Omental fat pad (tissue), 4 donors: ENCODE results near the gene GAS6. TPM values are rescaled to one million over a fixed set of nuclear protein-coding genes. Genes with fewer than 3 reads are reported as not detected.

Experiments
- ATAC-seq: fragments of 150-250 bp; one replicate; pipeline ENCODE4 v1.9.1; 2016; ENCODE audit warnings: mild to moderate bottlenecking, moderate library complexity; ENCODE audit not compliant: low FRiP score
- DNase-seq: peaks from one replicate; pipeline ENCODE4 v3.0.0-alpha.2; 2019; ENCODE audit warnings: low spot score
- CTCF ChIP-seq, 3 donors: fragments of 450-650 bp; IDR thresholded peaks; one replicate each; pipeline ENCODE4 v1.5.1; 2016 to 2017; ENCODE audit warnings: antibody characterized with exemption in 3 of 3, mild to moderate bottlenecking in 3 of 3, moderate library complexity in 2 of 3
- total RNA-seq, 4 donors: library from RNA; depleted of rRNA; stranded (reverse); fragments of >200 nt; gene quantifications; one replicate each; pipeline ENCODE4 v1.1.0, GENCODE V29; 2016

The GAS6 gene
- total RNA-seq, 4 donors from 2014 or later = 129 to 207 (median 164) TPM

GRCh38 chr13:113860665-113861432 is 3.0 kb downstream of the GAS6 start:
- DNase-seq (no peak), ATAC-seq (no peak)
- TF ChIP-seq CTCF (IDR thresholded peaks at IDR 0.05) = no peak

- no peak for DNase-seq
Measured at GRCh38 chr13:113860051-113860664, 3.7 kb downstream of the GAS6 start.

GRCh38 chr13:113859311-113860050 is 4.4 kb downstream of the GAS6 start:
- no peak for DNase-seq
- ATAC-seq = no peak

More at GRCh38 chr13:113860051-113860664, 3.7 kb downstream of the GAS6 start:
- no peak for TF ChIP-seq CTCF (IDR thresholded peaks at IDR 0.05)
- no peak for ATAC-seq

GRCh38 chr13:113857531-113858195 is 6.2 kb downstream of the GAS6 start:
- no peak for TF ChIP-seq CTCF (IDR thresholded peaks at IDR 0.05)
- ATAC-seq (no peak), DNase-seq (no peak)

More at GRCh38 chr13:113859311-113860050, 4.4 kb downstream of the GAS6 start:
- no peak for TF ChIP-seq CTCF (IDR thresholded peaks at IDR 0.05)

- TF ChIP-seq CTCF (IDR thresholded peaks at IDR 0.05) = no peak
- no peak for DNase-seq
- ATAC-seq = no peak
Measured at GRCh38 chr13:113856716-113857065, 7.2 kb downstream of the GAS6 start.

GRCh38 chr13:113855931-113856715 is 7.8 kb downstream of the GAS6 start:
- ATAC-seq (no peak), DNase-seq (no peak)

More at GRCh38 chr13:113855931-113856715, 7.8 kb downstream of the GAS6 start:
- TF ChIP-seq CTCF (IDR thresholded peaks at IDR 0.05) = no peak
